ENCODE data around the gene UBE2V1. TPM values are rescaled to one million over a fixed set of nuclear protein-coding genes. Genes with fewer than 3 reads are reported as not detected.

The UBE2V1 gene
- total and polyA plus RNA-seq, 2 donors (not counting 1 experiment from before 2014, with no cell fraction given), result 69.2 to 158 TPM

- Histone ChIP-seq H3K9ac (ENCODE audit: low read length) (no peak overlapping the region), H3K4me3 (ENCODE audit: control extremely low read depth in 1 of 5, extremely low read depth in 1 of 5, insufficient read depth in 1 of 5, low read depth in 2 of 5, low read length in 4 of 5) (no peak overlapping the region), H3K9me3 (ENCODE audit: control extremely low read depth in 1 of 3, control insufficient read depth in 2 of 3, insufficient read depth in 1 of 3, low read length in 2 of 3) (no peaks in the 10 kb centered on the region), H3K4me2 (replicated peaks; ENCODE audit: low read depth, low read length, poor library complexity, severe bottlenecking) (no peak overlapping the region), H3K4me1 (ENCODE audit: control insufficient read depth in 2 of 2, insufficient read depth in 2 of 2, low read length in 2 of 2) (no peaks in the 10 kb centered on the region), H3K27ac (ENCODE audit: low read length in 2 of 2) (no peak overlapping the region), H4K20me1 (ENCODE audit: control insufficient read depth, insufficient read depth, low read length, poor library complexity, severe bottlenecking) (peaks cover 18% of the 10 kb centered on the region), H3K27me3 (replicated peaks in 1 of 4; ENCODE audit: control extremely low read depth in 1 of 4, control insufficient read depth in 3 of 4, insufficient read depth in 4 of 4, low read length in 3 of 4) (no peaks in the 10 kb centered on the region), H3K36me3 (replicated peaks in 1 of 2; ENCODE audit: control extremely low read depth in 1 of 2, control insufficient read depth in 1 of 2, extremely low read depth in 1 of 2, insufficient read depth in 2 of 2, low read length in 1 of 2) (peaks cover 9 to 58% of the 10 kb centered on the region in 2 experiments), H3K79me2 (ENCODE audit: control insufficient read depth, insufficient read depth, low read length) (peaks cover 3% of the 10 kb centered on the region), H2AFZ (ENCODE audit: insufficient read depth, low read depth, low read length, poor library complexity, severe bottlenecking) (no peak overlapping the region)
- ATAC-seq (ENCODE audit: low read depth) (no peak), DNase-seq (no peak)
- TF ChIP-seq EZH2 (IDR thresholded peaks at IDR 0.05; ENCODE audit: borderline replicate concordance, insufficient read depth, low read depth, low read length, poor library complexity, severe bottlenecking), result no peak
- TF ChIP-seq CTCF (IDR thresholded peaks at IDR 0.05), result no peak
- no peak overlapping the region for H3K4me3 Mint-ChIP-seq
- POLR2A ChIA-PET, result no interaction called here
- H3K9me3 Mint-ChIP-seq (ENCODE audit: insufficient read depth), result no peaks in the 10 kb centered on the region
- intact Hi-C loops (cut with micrococcal nuclease), result no loop called here
- H3K27ac Mint-ChIP-seq, result no peak overlapping the region
- H3K4me1 Mint-ChIP-seq, result no peaks in the 10 kb centered on the region
- no peaks in the 10 kb centered on the region for H3K27me3 Mint-ChIP-seq
- WGBS (ENCODE audit: insufficient coverage), result 93% methylated on average over 2 of the region's 3 CpGs
- CTCF ChIA-PET, result interaction anchor here (6.6 to 20.7 kb wide), 2 partner anchors 45 to 53 kb away, joined by 81 to 297 read pairs; no protein-coding TSS in a partner anchor
These were observed 12.3 kb upstream of the UBE2V1 start for GRCh38 chr20:50125279-50125678.

GRCh38 chr20:50124496-50124895 is 11.5 kb upstream of the UBE2V1 start:
- H3K36me3 ChIP-seq (replicated peaks in 1 of 2; ENCODE audit: control extremely low read depth in 1 of 2, control insufficient read depth in 1 of 2, extremely low read depth in 1 of 2, insufficient read depth in 2 of 2, low read length in 1 of 2), result peaks cover 9 to 50% of the 10 kb centered on the region in 2 experiments
- POLR2A ChIA-PET, result no interaction called here
- H3K9ac ChIP-seq (ENCODE audit: low read length), result no peak overlapping the region

More at GRCh38 chr20:50124496-50124895, 11.5 kb upstream of the UBE2V1 start:
- no peaks in the 10 kb centered on the region for H3K9me3 Mint-ChIP-seq (ENCODE audit: insufficient read depth)
- CTCF ChIA-PET, result interaction anchor here (6.6 to 20.7 kb wide), 2 partner anchors 46 to 54 kb away, joined by 81 to 297 read pairs; no protein-coding TSS in a partner anchor
- WGBS (ENCODE audit: insufficient coverage), result 96% methylated on average over 9 of the region's 9 CpGs
- Histone ChIP-seq H3K4me2 (replicated peaks; ENCODE audit: low read depth, low read length, poor library complexity, severe bottlenecking) (no peak overlapping the region), H3K79me2 (ENCODE audit: control insufficient read depth, insufficient read depth, low read length) (no peaks in the 10 kb centered on the region), H4K20me1 (ENCODE audit: control insufficient read depth, insufficient read depth, low read length, poor library complexity, severe bottlenecking) (peaks cover 10% of the 10 kb centered on the region), H2AFZ (ENCODE audit: insufficient read depth, low read depth, low read length, poor library complexity, severe bottlenecking) (no peak overlapping the region), H3K27ac (ENCODE audit: low read length in 2 of 2) (no peak overlapping the region), H3K27me3 (replicated peaks in 1 of 4; ENCODE audit: control extremely low read depth in 1 of 4, control insufficient read depth in 3 of 4, insufficient read depth in 4 of 4, low read length in 3 of 4) (no peaks in the 10 kb centered on the region), H3K4me3 (ENCODE audit: control extremely low read depth in 1 of 5, extremely low read depth in 1 of 5, insufficient read depth in 1 of 5, low read depth in 2 of 5, low read length in 4 of 5) (no peak overlapping the region), H3K4me1 (ENCODE audit: control insufficient read depth in 2 of 2, insufficient read depth in 2 of 2, low read length in 2 of 2) (no peaks in the 10 kb centered on the region), H3K9me3 (ENCODE audit: control extremely low read depth in 1 of 3, control insufficient read depth in 2 of 3, insufficient read depth in 1 of 3, low read length in 2 of 3) (no peaks in the 10 kb centered on the region)
- DNase-seq (no peak), ATAC-seq (ENCODE audit: low read depth) (no peak)
- intact Hi-C loops (cut with micrococcal nuclease), result no loop called here
- no peak for TF ChIP-seq CTCF (IDR thresholded peaks at IDR 0.05)
- no peak for TF ChIP-seq EZH2 (IDR thresholded peaks at IDR 0.05; ENCODE audit: borderline replicate concordance, insufficient read depth, low read depth, low read length, poor library complexity, severe bottlenecking)
- no peaks in the 10 kb centered on the region for H3K27me3 Mint-ChIP-seq
- no peak overlapping the region for H3K27ac Mint-ChIP-seq
- H3K4me1 Mint-ChIP-seq, result peaks cover 2% of the 10 kb centered on the region
- no peak overlapping the region for H3K4me3 Mint-ChIP-seq
